ENCODE results near the gene PSMA5. TPM values are rescaled to one million over a fixed set of nuclear protein-coding genes. Genes with fewer than 3 reads are reported as not detected.

Gene PSMA5
- total RNA-seq, 1 donor from 2014 or later: 65.7 TPM

DNA sequence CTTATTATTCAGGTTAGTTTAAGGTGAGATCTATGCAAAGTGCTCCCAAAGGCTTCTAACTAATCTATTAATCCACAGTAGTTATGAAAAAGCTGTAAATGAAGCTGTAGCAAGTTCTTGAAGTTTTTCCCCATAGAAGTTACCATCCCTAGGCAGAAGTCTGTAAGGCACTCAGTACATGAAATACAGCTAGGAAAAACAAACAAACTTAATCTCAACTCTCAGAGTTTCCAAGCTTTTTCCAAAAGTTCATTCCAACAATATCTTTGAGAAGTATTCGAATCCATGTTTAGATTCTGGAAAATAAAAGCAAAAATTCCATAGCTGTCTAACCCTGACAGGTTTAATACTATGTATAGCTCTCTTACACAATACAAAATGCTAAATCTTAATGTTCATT lies 69.7 kb downstream of the PSMA5 start:
- H3K4me3 ChIP-seq (ENCODE audit: low read depth, low read length): no peak overlapping the region
- TF ChIP-seq, protein P1, sequence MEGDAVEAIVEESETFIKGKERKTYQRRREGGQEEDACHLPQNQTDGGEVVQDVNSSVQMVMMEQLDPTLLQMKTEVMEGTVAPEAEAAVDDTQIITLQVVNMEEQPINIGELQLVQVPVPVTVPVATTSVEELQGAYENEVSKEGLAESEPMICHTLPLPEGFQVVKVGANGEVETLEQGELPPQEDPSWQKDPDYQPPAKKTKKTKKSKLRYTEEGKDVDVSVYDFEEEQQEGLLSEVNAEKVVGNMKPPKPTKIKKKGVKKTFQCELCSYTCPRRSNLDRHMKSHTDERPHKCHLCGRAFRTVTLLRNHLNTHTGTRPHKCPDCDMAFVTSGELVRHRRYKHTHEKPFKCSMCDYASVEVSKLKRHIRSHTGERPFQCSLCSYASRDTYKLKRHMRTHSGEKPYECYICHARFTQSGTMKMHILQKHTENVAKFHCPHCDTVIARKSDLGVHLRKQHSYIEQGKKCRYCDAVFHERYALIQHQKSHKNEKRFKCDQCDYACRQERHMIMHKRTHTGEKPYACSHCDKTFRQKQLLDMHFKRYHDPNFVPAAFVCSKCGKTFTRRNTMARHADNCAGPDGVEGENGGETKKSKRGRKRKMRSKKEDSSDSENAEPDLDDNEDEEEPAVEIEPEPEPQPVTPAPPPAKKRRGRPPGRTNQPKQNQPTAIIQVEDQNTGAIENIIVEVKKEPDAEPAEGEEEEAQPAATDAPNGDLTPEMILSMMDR (IDR thresholded peaks at IDR 0.05; ENCODE audit: insufficient read depth, low read length, poor library complexity, severe bottlenecking): no peak
- H3K36me3 ChIP-seq (ENCODE audit: control insufficient read depth, insufficient read depth, low read length): no peaks in the 10 kb centered on the region
- no peaks in the 10 kb centered on the region for H3K27me3 ChIP-seq (ENCODE audit: control insufficient read depth, insufficient read depth, low read length)
- no peak for DNase-seq (ENCODE audit: low read depth)

GRCh38 chr1:109354929-109355328 lies 71.3 kb downstream of the PSMA5 start:
- DNase-seq (ENCODE audit: low read depth): no peak
- TF ChIP-seq, protein P1 (IDR thresholded peaks at IDR 0.05; ENCODE audit: insufficient read depth, low read length, poor library complexity, severe bottlenecking): no peak
- H3K36me3 ChIP-seq (ENCODE audit: control insufficient read depth, insufficient read depth, low read length): no peaks in the 10 kb centered on the region

GRCh38 chr1:109351457-109351856 lies 74.8 kb downstream of the PSMA5 start:
- Histone ChIP-seq H3K27me3 (ENCODE audit: control insufficient read depth, insufficient read depth, low read length) (no peaks in the 10 kb centered on the region), H3K4me3 (ENCODE audit: low read depth, low read length) (no peak overlapping the region), H3K36me3 (ENCODE audit: control insufficient read depth, insufficient read depth, low read length) (no peaks in the 10 kb centered on the region)
- DNase-seq (ENCODE audit: low read depth): no peak
- TF ChIP-seq, protein P1 (IDR thresholded peaks at IDR 0.05; ENCODE audit: insufficient read depth, low read length, poor library complexity, severe bottlenecking): no peak

More at GRCh38 chr1:109354929-109355328, 71.3 kb downstream of the PSMA5 start:
- no peaks in the 10 kb centered on the region for H3K27me3 ChIP-seq (ENCODE audit: control insufficient read depth, insufficient read depth, low read length)
- H3K4me3 ChIP-seq (ENCODE audit: low read depth, low read length): no peak overlapping the region

- Histone ChIP-seq H3K27me3 (ENCODE audit: control insufficient read depth, insufficient read depth, low read length) (no peaks in the 10 kb centered on the region), H3K36me3 (ENCODE audit: control insufficient read depth, insufficient read depth, low read length) (no peaks in the 10 kb centered on the region), H3K4me3 (ENCODE audit: low read depth, low read length) (no peak overlapping the region)
- no peak for DNase-seq (ENCODE audit: low read depth)
- TF ChIP-seq, protein P1 (IDR thresholded peaks at IDR 0.05; ENCODE audit: insufficient read depth, low read length, poor library complexity, severe bottlenecking): no peak
Observed at GRCh38 chr1:109350655-109351054, 75.6 kb downstream of the PSMA5 start.

GRCh38 chr1:109350182-109350581 lies 76.1 kb downstream of the PSMA5 start:
- no peaks in the 10 kb centered on the region for H3K36me3 ChIP-seq (ENCODE audit: control insufficient read depth, insufficient read depth, low read length)
- H3K4me3 ChIP-seq (ENCODE audit: low read depth, low read length): no peak overlapping the region
- TF ChIP-seq, protein P1 (IDR thresholded peaks at IDR 0.05; ENCODE audit: insufficient read depth, low read length, poor library complexity, severe bottlenecking): no peak
- no peaks in the 10 kb centered on the region for H3K27me3 ChIP-seq (ENCODE audit: control insufficient read depth, insufficient read depth, low read length)
- no peak for DNase-seq (ENCODE audit: low read depth)

Other genes with a start within 250 kb of the PSMA5 start
- 367 and 411 TPM in 2 replicates for gene SARS1, start 212.5 kb downstream of the PSMA5 start, total RNA-seq
- gene CELSR2, start 176.9 kb downstream of the PSMA5 start, total RNA-seq: 18.1 and 19.4 TPM in 2 replicates
- gene PSRC1, start 143.3 kb downstream of the PSMA5 start, total RNA-seq: 5.5 and 8.2 TPM in 2 replicates
- gene MYBPHL, start 119.4 kb downstream of the PSMA5 start, total RNA-seq: not detected in 2 replicates
- gene SORT1, start 28.5 kb downstream of the PSMA5 start, total RNA-seq: 63.5 and 65.2 TPM in 2 replicates
- gene SYPL2, start 40.1 kb upstream of the PSMA5 start, total RNA-seq: 0.14 and 1.2 TPM in 2 replicates
- 6.7 and 8.3 TPM in 2 replicates for gene ATXN7L2, start 57.5 kb upstream of the PSMA5 start, total RNA-seq
- gene CYB561D1, start 67.6 kb upstream of the PSMA5 start, total RNA-seq: 9.5 and 13.0 TPM in 2 replicates
- 2.8 and 3.0 TPM in 2 replicates for gene AMIGO1, start 83.3 kb upstream of the PSMA5 start, total RNA-seq
- gene GPR61, start 113.4 kb upstream of the PSMA5 start, total RNA-seq: not detected in 2 replicates
- gene GNAI3, start 122.2 kb upstream of the PSMA5 start, total RNA-seq: 11.3 and 11.9 TPM in 2 replicates
- gene GNAT2, start 193.2 kb upstream of the PSMA5 start, total RNA-seq: not detected in 2 replicates
- gene AMPD2, start 193.4 kb upstream of the PSMA5 start, total RNA-seq: 51.2 and 65.7 TPM in 2 replicates
- gene GSTM4, start 229.7 kb upstream of the PSMA5 start, total RNA-seq: 12.7 and 16.2 TPM in 2 replicates
- gene GSTM2, start 241.6 kb upstream of the PSMA5 start, total RNA-seq: 3.8 and 5.0 TPM in 2 replicates

All from kidney epithelial cell (primary cell).